WTC11 (cell line): ENCODE results near the gene KIF4B. TPM values are rescaled to one million over a fixed set of nuclear protein-coding genes. Genes with fewer than 3 reads are reported as not detected.

Experiments used
- ATAC-seq: fragments of 200-7000 bp; cut with Tn5 transposase; 2 replicates; pipeline ENCODE4 v1.10.0; 2021; ENCODE audit warnings: mild to moderate bottlenecking, moderate library complexity
- CTCF ChIA-PET: fragments of 300-600 bp; sonication (Branson Sonifier 250); formaldehyde crosslinking; loops from one replicate; lab custom pipeline; 2021; ENCODE audit warnings: antibody characterized with exemption; lab: Charles Lee
- POLR2A ChIA-PET: fragments of 350-600 bp; sonication (Branson Sonifier 250); formaldehyde crosslinking; loops from one replicate; lab custom pipeline; 2021; ENCODE audit warnings: antibody characterized with exemption; lab: Charles Lee
- DNase-seq: peaks from one replicate; pipeline ENCODE4 v3.0.0; 2021; ENCODE audit warnings: low spot score
- H3K27ac Mint-ChIP-seq: 2 replicates; pipeline ENCODE4 v1.8.0; 2021; ENCODE audit warnings: mixed read lengths
- H3K27me3 Mint-ChIP-seq: 2 replicates; pipeline ENCODE4 v1.8.0; 2021; ENCODE audit warnings: low read depth, mild to moderate bottlenecking, moderate library complexity, mixed read lengths
- H3K36me3 Mint-ChIP-seq: 2 replicates; pipeline ENCODE4 v1.8.0; 2021; ENCODE audit warnings: mixed read lengths
- H3K4me1 Mint-ChIP-seq: 2 replicates; pipeline ENCODE4 v1.8.0; 2022; ENCODE audit warnings: mixed read lengths
- H3K4me3 Mint-ChIP-seq: 2 replicates; pipeline ENCODE4 v1.8.0; 2021; ENCODE audit warnings: mild to moderate bottlenecking, moderate library complexity, mixed read lengths
- H3K9me3 Mint-ChIP-seq: 2 replicates; pipeline ENCODE4 v1.8.0; 2021; ENCODE audit warnings: mixed read lengths
- E2F4 ChIP-seq: sonication (generic); formaldehyde crosslinking; IDR thresholded peaks from 2 replicates; pipeline ENCODE4 v1.8.1; 2022; ENCODE audit warnings: low read depth, mild to moderate bottlenecking, moderate library complexity, missing genetic modification reagents, borderline replicate concordance
- ETV6 ChIP-seq: sonication (generic); formaldehyde crosslinking; IDR thresholded peaks from 2 replicates; pipeline ENCODE4 v1.8.1; 2022; ENCODE audit warnings: mild to moderate bottlenecking, missing genetic modification reagents
- FOXK1 ChIP-seq: sonication (generic); formaldehyde crosslinking; IDR thresholded peaks from 2 replicates; pipeline ENCODE4 v1.8.0; 2022; ENCODE audit warnings: mild to moderate bottlenecking, moderate library complexity, missing genetic modification reagents
- GABPB1 ChIP-seq: sonication (generic); formaldehyde crosslinking; IDR thresholded peaks from 2 replicates; pipeline ENCODE4 v1.8.1; 2023; ENCODE audit warnings: mild to moderate bottlenecking, missing genetic modification reagents
- HMGXB4 ChIP-seq: sonication (generic); formaldehyde crosslinking; IDR thresholded peaks from 2 replicates; pipeline ENCODE4 v1.8.1; 2023; ENCODE audit warnings: mild to moderate bottlenecking, moderate library complexity, missing genetic modification reagents
- IRF2 ChIP-seq: sonication (generic); formaldehyde crosslinking; IDR thresholded peaks from 2 replicates; pipeline ENCODE4 v1.8.0; 2022; ENCODE audit warnings: low read depth, missing genetic modification reagents, borderline replicate concordance
- MXD4 ChIP-seq: fragments of 250-450 bp; sonication (Bioruptor Pico); IDR thresholded peaks from 2 replicates; pipeline ENCODE4 v1.8.0; 2021; ENCODE audit warnings: mild to moderate bottlenecking, moderate library complexity, borderline replicate concordance
- MYBL2 ChIP-seq: sonication (generic); formaldehyde crosslinking; IDR thresholded peaks from 2 replicates; pipeline ENCODE4 v1.8.1; 2023; ENCODE audit warnings: mild to moderate bottlenecking, moderate library complexity, missing genetic modification reagents
- NFATC4 ChIP-seq: fragments of 250-450 bp; sonication (Bioruptor Pico); IDR thresholded peaks from 2 replicates; pipeline ENCODE4 v1.9.0; 2021; ENCODE audit warnings: mild to moderate bottlenecking
- NFE2L1 ChIP-seq: sonication (generic); formaldehyde crosslinking; IDR thresholded peaks from 2 replicates; pipeline ENCODE4 v1.8.1; 2023; ENCODE audit warnings: missing genetic modification reagents
- RORB ChIP-seq: fragments of 250-450 bp; sonication (Bioruptor Pico); IDR thresholded peaks from 2 replicates; pipeline ENCODE4 v1.9.0; 2021; ENCODE audit warnings: mild to moderate bottlenecking
- SOX15 ChIP-seq: fragments of 250-450 bp; sonication (Bioruptor Pico); IDR thresholded peaks from 2 replicates; pipeline ENCODE4 v1.9.0; 2021; ENCODE audit warnings: mild to moderate bottlenecking
- TEAD1 ChIP-seq: sonication (generic); formaldehyde crosslinking; IDR thresholded peaks from 2 replicates; pipeline ENCODE4 v1.8.0; 2022; ENCODE audit warnings: mild to moderate bottlenecking, missing genetic modification reagents
- USF1 ChIP-seq: sonication (generic); formaldehyde crosslinking; IDR thresholded peaks from 2 replicates; pipeline ENCODE4 v1.8.0; 2022; ENCODE audit warnings: mild to moderate bottlenecking, missing genetic modification reagents
- ZBTB43 ChIP-seq: sonication (generic); formaldehyde crosslinking; IDR thresholded peaks from 2 replicates; pipeline ENCODE4 v1.8.1; 2023; ENCODE audit warnings: mild to moderate bottlenecking, missing genetic modification reagents
- ZNF138 ChIP-seq: sonication (generic); formaldehyde crosslinking; conservative IDR thresholded peaks from 2 replicates; pipeline ENCODE4 v1.8.1; 2022; ENCODE audit warnings: mild to moderate bottlenecking, moderate library complexity, missing genetic modification reagents
- ZNF317 ChIP-seq: sonication (generic); formaldehyde crosslinking; IDR thresholded peaks from 2 replicates; pipeline ENCODE4 v1.8.1; 2023; ENCODE audit warnings: low read depth, mild to moderate bottlenecking, moderate library complexity, missing genetic modification reagents, borderline replicate concordance
- ZNF425 ChIP-seq: fragments of 250-450 bp; sonication (Bioruptor Pico); conservative IDR thresholded peaks from 2 replicates; pipeline ENCODE4 v1.9.0; 2021; ENCODE audit warnings: mild to moderate bottlenecking
- ZNF532 ChIP-seq: fragments of 250-450 bp; sonication (Bioruptor Pico); IDR thresholded peaks from 2 replicates; pipeline ENCODE4 v1.9.0; 2021; ENCODE audit warnings: mild to moderate bottlenecking, borderline replicate concordance
- total RNA-seq: library from RNA; stranded (reverse); gene quantifications from 3 replicates; pipeline ENCODE4 v1.2.3, GENCODE V29; 2021

KIF4B gene
- total RNA-seq, 1 experiment from 2014 or later = 0.09 TPM

- Mint-ChIP-seq H3K4me3 (no peak overlapping the region), H3K4me1 (no peaks in the 10 kb centered on the region), H3K27me3 (no peaks in the 10 kb centered on the region; the same call in none of the 2 replicates), H3K9me3 (no peaks in the 10 kb centered on the region), H3K36me3 (no peaks in the 10 kb centered on the region), H3K27ac (no peak overlapping the region)
- no peak for ATAC-seq
- DNase-seq = no peak
- no peak for TF ChIP-seq GABPB1
- TF ChIP-seq USF1 (CRISPR knock-in tag) = no peak
- POLR2A ChIA-PET = no interaction called here
- CTCF ChIA-PET = interaction anchor here (2.7 to 3.0 kb wide), 3 partner anchors 8 to 31 kb away, joined by 7 to 24 read pairs (median 12); no protein-coding TSS in a partner anchor
Measured at GRCh38 chr5:154997746-154998145, 15.8 kb upstream of the KIF4B start.

GRCh38 chr5:154999865-155000264 lies 13.7 kb upstream of the KIF4B start:
- no peak for DNase-seq
- no peak for TF ChIP-seq NFE2L1 (CRISPR knock-in tag)
- no peak for TF ChIP-seq IRF2
- no peak for TF ChIP-seq ZNF138 (CRISPR knock-in tag)
- no peak for TF ChIP-seq FOXK1 (CRISPR knock-in tag)
- TF ChIP-seq ETV6 (CRISPR knock-in tag) = no peak
- TF ChIP-seq ZBTB43 (CRISPR knock-in tag) = no peak
- no peak for TF ChIP-seq MXD4 (CRISPR knock-in tag)
- no peak for TF ChIP-seq ZNF425 (CRISPR knock-in tag)
- Mint-ChIP-seq H3K27ac (no peak overlapping the region), H3K4me3 (no peak overlapping the region), H3K27me3 (no peaks in the 10 kb centered on the region; the same call in none of the 2 replicates), H3K9me3 (peaks cover 4% of the 10 kb centered on the region; the same call in 1 of the 2 replicates), H3K36me3 (no peaks in the 10 kb centered on the region), H3K4me1 (0 out of 2 replicates have a peak, but pooled peaks cover 4% of the 10 kb centered on the region)
- no peak for ATAC-seq
- CTCF ChIA-PET = interaction anchor here (0.8 kb wide), 1 partner anchor 27 kb away, joined by 3 read pairs; no protein-coding TSS in a partner anchor
- POLR2A ChIA-PET = no interaction called here

- Mint-ChIP-seq H3K36me3 (no peaks in the 10 kb centered on the region), H3K27ac (no peak overlapping the region), H3K4me3 (no peak overlapping the region), H3K9me3 (peaks cover 4% of the 10 kb centered on the region; the same call in 1 of the 2 replicates), H3K27me3 (no peaks in the 10 kb centered on the region; the same call in none of the 2 replicates), H3K4me1 (0 out of 2 replicates have a peak, but pooled peaks cover 7% of the 10 kb centered on the region)
- DNase-seq = no peak
- CTCF ChIA-PET = no interaction called here
- POLR2A ChIA-PET = no interaction called here
- no peak for ATAC-seq
- TF ChIP-seq HMGXB4 (CRISPR knock-in tag) = no peak
- no peak for TF ChIP-seq RORB (CRISPR knock-in tag)
- no peak for TF ChIP-seq E2F4 (CRISPR knock-in tag)
- no peak for TF ChIP-seq NFATC4 (CRISPR knock-in tag)
- no peak for TF ChIP-seq MYBL2 (CRISPR knock-in tag)
- TF ChIP-seq USF1 (CRISPR knock-in tag) = no peak
- TF ChIP-seq TEAD1 (CRISPR knock-in tag) = no peak
- TF ChIP-seq ZNF532 (CRISPR knock-in tag) = no peak
- no peak for TF ChIP-seq SOX15 (CRISPR knock-in tag)
- TF ChIP-seq GABPB1 = no peak
- TF ChIP-seq ZNF317 (CRISPR knock-in tag) = no peak
Measured at GRCh38 chr5:155001523-155001922, 12.0 kb upstream of the KIF4B start.
